Fibroblast of skin of back (primary cell): ENCODE data around the gene INPP5F. TPM values are rescaled to one million over a fixed set of nuclear protein-coding genes. Genes with fewer than 3 reads are reported as not detected.

Experiments used
- DNase-seq: peaks from one replicate; pipeline ENCODE4 v3.0.0-alpha.2; 2013
- polyA plus RNA-seq, 2 experiments: library from polyadenylated mRNA; unstranded; fragments of 120-200 nt; gene quantifications; one replicate each; pipeline ENCODE4 v1.2.1, GENCODE V29; 2013; ENCODE audit not compliant: insufficient read length in 2 of 2

Gene INPP5F, protein sequence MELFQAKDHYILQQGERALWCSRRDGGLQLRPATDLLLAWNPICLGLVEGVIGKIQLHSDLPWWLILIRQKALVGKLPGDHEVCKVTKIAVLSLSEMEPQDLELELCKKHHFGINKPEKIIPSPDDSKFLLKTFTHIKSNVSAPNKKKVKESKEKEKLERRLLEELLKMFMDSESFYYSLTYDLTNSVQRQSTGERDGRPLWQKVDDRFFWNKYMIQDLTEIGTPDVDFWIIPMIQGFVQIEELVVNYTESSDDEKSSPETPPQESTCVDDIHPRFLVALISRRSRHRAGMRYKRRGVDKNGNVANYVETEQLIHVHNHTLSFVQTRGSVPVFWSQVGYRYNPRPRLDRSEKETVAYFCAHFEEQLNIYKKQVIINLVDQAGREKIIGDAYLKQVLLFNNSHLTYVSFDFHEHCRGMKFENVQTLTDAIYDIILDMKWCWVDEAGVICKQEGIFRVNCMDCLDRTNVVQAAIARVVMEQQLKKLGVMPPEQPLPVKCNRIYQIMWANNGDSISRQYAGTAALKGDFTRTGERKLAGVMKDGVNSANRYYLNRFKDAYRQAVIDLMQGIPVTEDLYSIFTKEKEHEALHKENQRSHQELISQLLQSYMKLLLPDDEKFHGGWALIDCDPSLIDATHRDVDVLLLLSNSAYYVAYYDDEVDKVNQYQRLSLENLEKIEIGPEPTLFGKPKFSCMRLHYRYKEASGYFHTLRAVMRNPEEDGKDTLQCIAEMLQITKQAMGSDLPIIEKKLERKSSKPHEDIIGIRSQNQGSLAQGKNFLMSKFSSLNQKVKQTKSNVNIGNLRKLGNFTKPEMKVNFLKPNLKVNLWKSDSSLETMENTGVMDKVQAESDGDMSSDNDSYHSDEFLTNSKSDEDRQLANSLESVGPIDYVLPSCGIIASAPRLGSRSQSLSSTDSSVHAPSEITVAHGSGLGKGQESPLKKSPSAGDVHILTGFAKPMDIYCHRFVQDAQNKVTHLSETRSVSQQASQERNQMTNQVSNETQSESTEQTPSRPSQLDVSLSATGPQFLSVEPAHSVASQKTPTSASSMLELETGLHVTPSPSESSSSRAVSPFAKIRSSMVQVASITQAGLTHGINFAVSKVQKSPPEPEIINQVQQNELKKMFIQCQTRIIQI
- polyA plus RNA-seq (2013, experiment 1 of 2; ENCODE audit: insufficient read length) = 24.3 TPM
- polyA plus RNA-seq (2013, experiment 2 of 2; ENCODE audit: insufficient read length) = 23.7 TPM

DNA sequence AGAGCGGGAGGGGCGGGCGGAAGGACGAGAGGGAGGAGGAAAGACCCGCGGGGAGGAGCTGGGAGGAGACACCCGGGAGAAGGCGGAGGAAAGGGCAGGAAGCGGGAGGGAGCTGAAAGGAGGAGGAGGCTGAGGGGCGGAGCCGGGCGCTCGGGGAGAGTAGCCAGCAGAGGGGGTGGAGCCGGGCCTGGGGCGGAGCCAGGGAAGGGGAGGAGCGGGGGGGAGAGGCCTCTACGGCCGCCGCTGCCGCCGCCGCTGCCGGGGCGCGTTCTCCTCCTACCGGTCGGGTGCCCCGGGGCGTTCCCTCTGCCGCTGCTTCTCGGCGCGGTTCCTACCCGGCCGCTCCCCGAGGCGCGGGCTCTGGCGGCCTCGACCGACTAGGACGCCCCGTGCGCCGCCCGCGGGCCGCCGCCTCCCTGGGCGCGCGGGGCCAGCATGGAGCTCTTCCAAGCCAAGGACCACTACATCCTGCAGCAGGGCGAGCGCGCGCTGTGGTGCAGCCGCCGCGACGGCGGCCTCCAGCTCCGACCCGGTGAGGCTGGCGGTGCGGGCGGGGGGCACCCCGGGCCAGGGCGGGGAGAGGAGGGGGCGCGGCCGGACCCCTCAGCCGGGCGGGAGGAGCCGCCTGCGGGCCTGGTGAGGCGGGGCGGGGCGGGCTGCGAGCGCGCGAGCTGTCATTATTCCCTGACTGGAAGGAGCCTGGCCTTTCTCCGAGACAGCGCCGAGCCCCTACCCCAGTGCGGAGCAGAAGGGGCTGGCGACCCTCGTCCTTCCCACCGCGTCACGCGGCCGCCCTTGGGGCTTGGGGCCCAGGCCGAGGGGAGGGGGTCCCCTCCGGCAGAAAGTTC, at the start of gene INPP5F:
TSS of gene INPP5F (plus strand) at position 223 of the 848 bp plus-strand sequence. CDS start at position 436, 213 bp downstream.
- DNase-seq = peak; percentile 98

DNA sequence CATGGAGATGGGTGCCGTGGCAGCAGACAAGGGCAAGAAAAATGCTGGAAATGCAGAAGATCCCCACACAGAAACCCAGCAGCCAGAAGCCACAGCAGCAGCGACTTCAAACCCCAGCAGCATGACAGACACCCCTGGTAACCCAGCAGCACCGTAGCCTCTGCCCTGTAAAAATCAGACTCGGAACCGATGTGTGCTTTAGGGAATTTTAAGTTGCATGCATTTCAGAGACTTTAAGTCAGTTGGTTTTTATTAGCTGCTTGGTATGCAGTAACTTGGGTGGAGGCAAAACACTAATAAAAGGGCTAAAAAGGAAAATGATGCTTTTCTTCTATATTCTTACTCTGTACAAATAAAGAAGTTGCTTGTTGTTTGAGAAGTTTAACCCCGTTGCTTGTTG, 48.7 kb upstream of the INPP5F start:
- no peak for DNase-seq

DNA sequence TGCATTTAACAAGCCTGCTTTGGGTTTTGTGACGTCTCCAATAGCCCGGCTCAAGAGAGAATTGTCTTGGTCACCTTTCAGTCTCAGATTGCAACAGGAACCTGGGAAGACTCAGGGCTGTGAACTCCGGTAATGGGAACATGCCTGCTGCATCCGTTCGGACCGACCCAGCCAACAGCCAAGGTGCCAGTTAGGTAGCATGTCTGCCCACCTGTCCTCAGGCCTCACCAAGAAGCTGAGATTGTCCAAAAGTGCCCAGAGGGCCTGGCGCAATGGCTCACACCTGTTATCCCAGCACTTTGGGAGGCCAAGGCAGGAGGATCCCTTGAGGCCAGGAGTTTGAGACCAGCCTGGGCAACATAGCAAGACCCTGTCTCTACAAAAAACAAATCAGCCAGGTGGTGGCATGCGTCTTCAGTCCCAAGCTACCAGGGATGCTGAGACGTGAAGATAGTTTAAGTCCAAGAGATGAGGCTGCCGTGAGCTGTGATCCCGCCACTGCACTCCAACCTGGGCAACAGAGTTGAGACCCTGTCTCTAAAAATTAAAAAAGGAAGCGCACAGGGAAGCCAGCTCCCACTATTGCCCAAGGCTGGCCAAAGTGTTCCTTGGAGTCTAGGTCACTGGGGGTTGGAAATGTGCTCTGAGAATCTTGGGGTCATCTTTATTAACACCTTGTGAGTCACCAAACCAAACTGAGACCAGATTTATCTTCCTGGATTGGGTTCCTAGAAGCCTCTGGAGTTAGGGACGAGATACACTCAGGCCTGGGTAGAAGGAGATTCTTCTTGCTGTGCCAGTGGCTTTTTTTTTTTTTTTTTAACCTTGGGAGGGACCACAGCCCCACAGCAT, 47.7 kb upstream of the INPP5F start:
- DNase-seq = peak; percentile 19

DNA sequence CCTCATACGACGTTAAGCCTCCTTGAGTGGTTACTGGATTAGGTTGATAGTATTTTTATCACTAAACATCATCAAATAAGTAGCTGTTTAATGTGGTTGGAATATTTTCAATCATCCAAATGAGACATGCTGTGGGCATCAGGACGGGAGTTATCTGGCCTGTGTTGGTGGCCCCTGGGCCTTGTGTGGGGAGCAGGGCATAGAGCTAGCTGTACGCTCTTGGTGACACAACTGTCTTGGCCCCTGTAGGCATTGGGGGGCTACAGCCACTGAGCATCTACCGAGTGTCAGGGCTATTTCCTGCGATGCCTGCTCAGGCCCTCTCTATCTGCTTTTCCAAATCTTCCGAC, 46.4 kb upstream of the INPP5F start:
- no peak for DNase-seq

DNA sequence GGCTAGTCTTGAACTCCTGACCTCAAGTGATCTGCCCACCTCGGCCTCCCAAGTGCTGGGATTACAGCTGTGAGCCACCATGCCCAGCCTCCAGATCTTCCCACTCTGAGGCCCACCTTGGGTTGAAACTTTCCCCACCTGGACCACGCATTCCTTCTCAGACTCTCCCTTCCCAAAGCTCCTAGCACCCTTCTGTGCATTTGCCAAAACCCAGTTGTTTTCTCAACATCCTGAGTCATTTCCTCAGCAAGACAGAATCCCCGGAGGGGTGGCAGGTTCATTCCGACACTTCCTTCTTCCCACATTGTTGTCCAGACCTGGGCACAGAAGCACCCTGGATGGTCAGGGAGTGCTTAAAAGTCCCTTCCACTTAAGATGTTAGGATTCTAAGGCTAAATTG, 45.8 kb upstream of the INPP5F start:
- DNase-seq = peak; percentile 82

DNA sequence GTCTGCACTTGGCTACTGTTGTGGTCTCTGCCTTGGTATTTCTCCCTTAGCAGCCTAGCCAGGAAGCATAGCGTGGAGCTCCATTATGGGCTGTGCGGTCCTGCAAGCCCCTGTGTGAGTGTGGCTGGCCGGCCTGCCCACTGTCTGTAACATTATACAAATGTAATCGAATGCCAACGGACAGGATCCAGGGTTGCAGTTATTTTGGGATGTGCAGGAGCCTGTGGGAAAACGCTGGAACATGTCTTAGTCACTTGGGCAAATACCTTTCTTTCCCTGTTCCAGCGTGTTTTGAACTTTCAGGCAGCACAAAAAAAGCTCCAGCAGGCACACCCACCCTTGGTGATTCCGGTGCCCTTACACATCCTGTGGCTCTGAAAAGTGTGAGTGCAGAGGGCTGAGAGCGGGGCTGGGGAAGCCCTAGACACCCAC, 45.2 kb upstream of the INPP5F start:
- peak; percentile 53 for DNase-seq

DNA sequence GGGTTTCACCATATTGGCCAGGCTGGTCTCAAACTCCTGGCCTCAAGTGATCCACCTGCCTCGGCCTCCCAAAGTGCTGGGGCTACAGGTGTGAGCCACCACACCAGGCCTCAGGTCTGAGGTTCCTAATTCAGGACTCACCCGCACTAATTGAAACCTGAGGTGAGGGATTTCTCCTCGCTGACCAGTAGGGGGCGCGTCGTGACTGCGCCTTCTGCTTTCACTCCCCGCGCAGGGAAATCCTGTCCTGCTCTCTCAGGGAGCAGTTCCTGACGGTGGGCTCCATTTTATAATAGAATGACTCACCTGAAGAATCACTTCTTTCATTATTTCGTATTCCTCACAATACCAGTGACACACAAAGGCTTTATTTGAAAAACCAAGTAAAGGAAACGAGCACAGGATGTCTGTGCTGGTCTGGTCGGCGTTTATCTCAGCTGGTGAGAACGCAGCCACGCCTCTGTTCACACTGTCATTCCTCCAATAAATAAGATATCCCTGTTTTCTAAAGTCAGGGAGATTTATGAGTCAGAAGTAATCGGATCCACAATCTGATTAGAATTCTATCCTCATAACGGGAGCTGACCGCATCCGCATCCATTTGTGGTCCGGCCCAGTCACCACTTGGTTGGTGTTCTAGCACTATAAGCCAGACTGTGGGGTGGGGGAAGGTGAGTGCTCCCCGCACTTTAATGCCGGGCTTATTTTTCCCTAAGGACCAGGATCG, 39.2 kb upstream of the INPP5F start:
- DNase-seq = peak; percentile 81

DNA sequence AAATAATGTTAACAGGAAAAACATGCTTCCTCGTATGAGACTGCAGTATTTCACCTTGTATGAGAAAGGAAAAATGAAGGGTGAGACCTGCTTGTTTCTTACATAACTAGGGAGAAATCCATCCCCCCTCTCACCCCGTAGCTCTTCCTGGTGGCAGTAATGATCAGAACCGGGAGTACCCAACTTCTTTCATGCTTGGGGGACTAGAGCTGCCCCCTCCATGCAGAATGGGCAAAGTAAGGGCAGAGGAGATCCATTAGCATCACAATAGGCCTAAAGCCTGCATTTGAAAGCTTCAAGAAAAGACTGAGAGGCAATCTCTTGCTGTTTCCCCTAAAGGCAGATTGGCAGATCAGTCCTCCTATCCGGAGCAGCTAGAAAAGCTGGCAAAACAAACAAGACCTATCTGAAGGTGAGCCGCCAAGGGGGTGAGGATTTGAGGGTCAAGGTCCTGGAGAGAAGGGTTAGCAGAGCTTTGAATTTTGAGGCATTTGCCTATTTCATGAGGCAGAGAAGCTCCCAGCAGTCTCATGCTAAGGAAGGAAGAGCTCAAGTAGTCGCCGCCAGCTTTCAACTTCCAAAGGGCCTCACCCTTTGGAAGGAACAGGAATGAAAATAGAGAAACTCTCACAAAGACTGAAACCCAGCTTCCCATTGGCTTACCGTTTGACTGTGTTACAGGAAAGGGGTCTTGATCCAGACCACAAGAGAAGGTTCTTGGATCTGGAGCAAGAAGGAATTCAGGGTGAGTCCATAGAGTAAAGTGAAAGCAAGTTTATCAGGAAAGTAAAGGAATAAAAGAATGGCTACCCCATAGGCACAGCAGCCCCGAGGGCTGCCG, 38.4 kb upstream of the INPP5F start:
- DNase-seq = no peak

DNA sequence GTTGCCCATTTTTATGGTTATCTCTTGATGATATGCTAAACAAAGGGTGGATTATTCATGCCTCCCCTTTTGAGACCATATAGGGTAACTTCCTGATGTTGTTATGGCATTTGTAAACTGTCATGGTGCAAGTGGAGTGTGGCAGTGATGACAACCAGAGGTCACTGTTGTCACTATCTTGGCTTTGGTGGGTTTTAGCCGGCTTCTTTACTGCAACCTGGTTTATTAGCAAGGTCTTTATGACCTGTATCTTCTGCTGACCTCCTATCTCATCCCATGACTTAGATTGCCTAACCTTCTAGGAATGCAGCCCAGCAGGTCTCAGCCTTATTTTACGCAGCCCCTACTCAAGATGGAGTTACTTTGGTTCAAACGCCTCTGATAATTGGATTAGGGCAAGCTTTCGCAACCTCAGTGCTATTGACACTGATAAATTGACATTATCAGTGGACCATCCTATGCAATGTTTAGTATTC, 37.8 kb upstream of the INPP5F start:
- no peak for DNase-seq

DNA sequence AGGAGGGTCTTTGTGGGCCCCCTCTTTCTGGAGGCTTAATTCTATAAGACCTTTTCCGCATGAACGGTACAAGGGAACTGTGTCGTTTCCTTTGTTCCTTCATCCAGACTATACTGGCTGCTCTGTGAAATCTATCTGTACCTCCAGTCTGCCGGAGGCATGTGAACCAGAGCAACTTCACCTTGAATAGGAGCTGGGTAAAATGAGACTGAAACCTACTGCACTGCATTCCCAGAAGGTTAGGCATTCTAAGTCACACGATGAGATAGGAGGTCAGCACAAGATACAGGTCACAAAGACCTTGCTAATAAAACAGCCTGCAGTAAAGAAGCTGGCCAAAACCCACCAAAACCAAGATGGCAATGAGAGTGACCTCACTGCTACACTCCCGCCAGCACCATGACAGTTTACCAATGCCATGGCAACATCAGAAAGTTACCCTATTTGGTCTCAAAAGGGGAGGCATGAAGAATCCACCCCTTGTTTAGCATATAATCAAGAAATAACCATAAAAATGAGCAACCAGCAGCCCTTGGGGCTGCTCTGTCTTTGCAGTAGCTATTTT, 36.8 kb upstream of the INPP5F start:
- no peak for DNase-seq

DNA sequence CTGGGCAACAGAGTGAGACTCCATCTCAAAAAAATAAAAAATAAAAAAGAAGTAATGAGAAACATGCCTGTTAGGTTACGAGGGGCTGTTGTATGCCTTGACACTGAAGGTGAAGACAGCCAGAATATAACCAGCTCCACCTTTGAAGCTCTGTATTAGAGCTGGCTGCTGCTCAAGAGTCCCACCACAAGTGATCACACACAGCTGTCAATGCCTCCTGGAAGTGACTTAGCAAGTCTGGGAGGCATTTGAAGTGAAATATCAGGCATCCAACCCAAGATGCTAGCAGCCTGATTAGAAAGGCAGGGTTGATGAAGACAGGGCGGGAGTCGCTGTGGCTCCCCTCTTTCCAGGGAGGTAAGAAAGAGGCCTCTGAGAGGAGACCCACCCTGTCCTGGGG, 34.1 kb upstream of the INPP5F start:
- DNase-seq = no peak

DNA sequence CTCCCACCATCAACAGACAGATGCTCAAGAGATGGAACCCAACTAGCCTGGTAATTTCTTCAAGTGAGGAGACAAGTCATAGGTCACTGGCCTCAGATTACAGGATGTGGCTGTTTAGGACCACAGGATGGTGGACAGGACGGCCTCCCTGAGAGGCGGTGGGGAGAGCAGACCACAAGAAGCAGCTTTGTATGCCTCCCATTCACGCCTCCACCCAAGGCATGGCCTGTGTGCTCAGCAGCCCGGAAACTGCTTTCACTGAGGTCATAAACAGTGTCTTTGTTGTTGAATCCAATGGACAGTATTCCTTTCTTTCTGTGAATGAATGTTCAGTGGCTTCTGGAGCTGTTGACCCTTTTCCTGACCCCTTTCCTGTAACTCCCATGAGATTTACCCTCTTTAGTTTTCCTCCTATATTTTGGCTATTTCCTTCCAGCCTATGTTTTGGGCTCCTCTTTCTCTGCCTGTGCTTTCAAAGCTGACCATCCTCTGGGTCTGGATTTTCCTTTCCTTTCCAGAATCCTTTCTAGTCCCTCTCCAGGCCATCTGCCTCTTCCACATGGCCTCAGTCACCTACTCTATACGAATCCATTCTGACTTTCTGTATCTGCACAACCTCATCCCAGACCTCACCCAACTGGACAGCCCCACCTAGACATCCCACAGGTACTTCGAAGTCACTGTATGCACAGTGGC, 32.4 kb upstream of the INPP5F start:
- no peak for DNase-seq

DNA sequence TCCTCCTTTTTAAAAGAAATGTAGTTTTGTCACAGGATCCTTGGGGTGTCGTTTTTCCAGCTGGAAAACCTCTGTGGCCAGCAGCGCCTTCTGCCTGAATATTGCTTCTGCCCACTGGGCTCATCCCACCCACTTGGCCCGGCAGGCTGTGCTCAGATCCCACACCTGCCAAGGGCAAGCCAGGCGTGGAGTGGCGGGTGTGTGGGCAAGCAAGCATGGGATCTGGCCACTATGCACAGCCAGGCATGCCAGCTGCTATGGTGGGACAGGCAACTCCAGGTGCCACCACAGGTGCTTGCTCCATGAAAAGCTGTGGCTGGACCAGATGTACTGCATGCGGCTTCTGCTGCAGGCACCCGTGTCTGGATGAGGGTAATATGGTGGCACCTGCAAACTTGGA, 31.2 kb upstream of the INPP5F start:
- DNase-seq = no peak

DNA sequence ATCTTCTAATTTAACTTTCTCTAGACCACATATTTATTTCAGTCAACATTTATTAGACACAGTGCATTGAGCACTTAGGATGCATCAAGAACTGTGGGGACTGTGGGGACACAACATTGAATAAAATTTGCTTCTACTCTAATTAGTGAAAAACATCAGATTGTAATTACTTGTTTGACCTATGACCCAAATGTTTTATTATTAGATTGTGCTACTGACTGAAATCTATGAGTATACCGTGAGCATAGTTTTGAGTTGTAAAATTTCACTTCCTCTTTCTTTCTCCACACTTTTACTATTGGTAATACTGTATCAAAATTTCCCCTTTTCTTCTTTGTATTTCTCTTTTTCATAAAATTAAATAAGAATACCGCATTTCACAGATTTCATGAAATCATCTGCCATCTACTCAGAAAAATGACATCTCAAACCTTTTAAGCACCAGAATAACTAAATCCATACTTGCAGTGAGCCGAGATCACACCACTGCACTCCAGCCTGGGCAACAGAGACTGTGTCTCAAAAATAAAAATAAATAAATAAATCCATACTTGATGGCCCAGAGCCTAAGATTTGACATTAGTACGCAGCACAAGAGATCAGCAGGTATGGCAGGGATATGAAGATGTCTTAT, 25.4 kb upstream of the INPP5F start:
- no peak for DNase-seq

DNA sequence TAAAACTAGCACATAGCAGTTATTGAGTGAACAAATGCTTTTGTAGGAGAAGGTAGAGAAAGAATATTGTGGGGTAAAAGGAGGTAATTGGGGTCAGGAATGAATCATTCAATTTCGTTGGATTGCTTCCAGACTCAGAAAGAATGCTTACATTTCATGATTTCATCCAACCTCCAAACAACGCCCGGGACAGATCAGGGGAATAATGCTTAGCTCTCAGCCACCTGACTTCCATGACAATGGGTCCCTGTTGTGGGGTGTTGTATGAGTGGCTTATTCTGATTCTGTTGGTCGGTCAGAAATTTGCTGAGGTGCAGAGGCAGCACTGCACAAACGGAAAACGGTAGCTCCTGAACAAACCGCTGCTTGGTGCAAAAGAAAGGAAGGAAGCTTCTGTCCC, 24.0 kb upstream of the INPP5F start:
- peak; percentile 47 for DNase-seq

DNA sequence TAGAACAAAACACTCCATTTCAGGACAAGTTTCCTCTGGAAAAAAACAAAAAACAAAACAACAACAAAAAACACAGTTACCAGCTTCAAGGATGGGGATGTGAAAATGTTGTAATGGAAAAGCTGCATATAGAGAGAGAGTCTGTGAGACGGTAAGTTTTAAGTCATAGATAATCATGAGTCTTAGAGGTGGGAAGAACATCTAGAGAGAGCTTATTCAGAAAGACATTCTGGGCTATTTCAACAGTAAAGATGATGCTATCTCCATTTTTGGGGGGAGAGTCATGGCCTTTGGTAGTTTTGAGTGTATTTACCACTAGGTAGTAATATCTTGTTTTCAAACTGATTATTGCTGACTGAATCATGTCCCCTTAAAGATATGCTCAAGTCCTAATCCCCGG, 23.3 kb upstream of the INPP5F start:
- no peak for DNase-seq

DNA sequence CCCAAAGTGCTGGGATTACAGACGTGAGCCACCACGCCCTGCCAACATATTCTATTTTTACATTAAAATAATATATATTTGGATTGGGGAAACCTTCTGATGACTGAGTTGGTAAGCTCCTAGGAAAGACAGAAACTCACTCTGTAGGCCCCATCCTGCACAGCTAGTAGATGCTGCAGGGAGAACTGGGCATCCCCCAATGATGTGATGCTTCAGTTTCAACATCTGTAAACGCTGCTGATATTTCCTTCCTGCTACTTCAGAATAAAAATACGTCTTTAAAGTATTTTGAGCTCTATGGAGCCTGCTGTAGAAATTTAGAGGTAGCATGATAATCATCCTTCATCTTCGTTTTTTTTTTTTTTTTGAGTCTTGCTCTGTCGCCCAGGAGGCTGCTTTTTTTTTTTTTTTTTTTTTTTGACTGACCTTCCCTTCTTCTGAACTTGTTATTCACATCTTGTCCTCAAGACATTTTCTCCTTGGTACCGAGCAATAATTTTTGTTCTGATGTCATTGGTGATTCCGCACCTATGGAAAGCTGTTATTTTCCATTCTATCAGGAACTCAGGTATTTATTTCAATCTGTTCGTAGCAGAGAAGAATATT, 21.8 kb upstream of the INPP5F start:
- no peak for DNase-seq
